ENCODE results near the gene BMP6. TPM values are rescaled to one million over a fixed set of nuclear protein-coding genes. Genes with fewer than 3 reads are reported as not detected.

The BMP6 gene
- polyA plus RNA-seq, 2 of the 4 experiments (the other 2 are of a cell fraction) = 8.4 to 23.0 TPM

DNA sequence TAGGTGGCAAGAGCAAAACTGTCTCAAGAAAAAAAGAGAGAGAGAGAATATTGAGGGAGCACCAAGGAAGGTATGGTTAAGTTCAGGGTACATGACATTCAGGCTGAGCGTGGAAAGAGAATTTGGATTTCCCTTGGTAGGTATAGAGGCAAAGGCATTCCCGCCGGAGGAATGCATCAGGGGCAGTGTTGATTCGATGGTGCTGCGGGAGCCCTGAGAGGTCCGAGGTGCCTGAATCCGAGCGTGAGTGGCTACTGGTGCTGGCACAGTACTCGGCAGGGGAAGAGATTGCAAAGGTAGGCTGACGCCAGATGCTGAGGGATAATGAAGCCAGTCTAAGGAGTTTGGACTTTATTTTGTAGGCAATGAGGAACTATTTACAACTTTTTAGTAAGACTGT, 20.0 kb downstream of the BMP6 start:
- POLR2A ChIA-PET = no interaction called here
- no peak overlapping the region for H3K27ac ChIP-seq
- WGBS (ENCODE audit: missing lambda C conversion rate) = 96% methylated on average over 10 of the region's 10 CpGs
- DNase-seq (ENCODE audit: low read depth in 1 of 2, low spot score in 1 of 2) = no peak
- CTCF ChIA-PET = no interaction called here
- no peak for ATAC-seq
- no peaks in the 10 kb centered on the region for H3K4me1 ChIP-seq
- no peak for FAIRE-seq
- H3K9me3 ChIP-seq = no peaks in the 10 kb centered on the region
- TF ChIP-seq ZSCAN20 (CRISPR knock-in tag; IDR thresholded peaks at IDR 0.05) = no peak
- TF ChIP-seq EP300 (IDR thresholded peaks at IDR 0.05) = no peak
- TF ChIP-seq CHD4 (IDR thresholded peaks at IDR 0.05; ENCODE audit: borderline replicate concordance) = no peak
- TF ChIP-seq KDM1A (IDR thresholded peaks at IDR 0.05; ENCODE audit: low read depth) = no peak
- TF ChIP-seq, protein P1, sequence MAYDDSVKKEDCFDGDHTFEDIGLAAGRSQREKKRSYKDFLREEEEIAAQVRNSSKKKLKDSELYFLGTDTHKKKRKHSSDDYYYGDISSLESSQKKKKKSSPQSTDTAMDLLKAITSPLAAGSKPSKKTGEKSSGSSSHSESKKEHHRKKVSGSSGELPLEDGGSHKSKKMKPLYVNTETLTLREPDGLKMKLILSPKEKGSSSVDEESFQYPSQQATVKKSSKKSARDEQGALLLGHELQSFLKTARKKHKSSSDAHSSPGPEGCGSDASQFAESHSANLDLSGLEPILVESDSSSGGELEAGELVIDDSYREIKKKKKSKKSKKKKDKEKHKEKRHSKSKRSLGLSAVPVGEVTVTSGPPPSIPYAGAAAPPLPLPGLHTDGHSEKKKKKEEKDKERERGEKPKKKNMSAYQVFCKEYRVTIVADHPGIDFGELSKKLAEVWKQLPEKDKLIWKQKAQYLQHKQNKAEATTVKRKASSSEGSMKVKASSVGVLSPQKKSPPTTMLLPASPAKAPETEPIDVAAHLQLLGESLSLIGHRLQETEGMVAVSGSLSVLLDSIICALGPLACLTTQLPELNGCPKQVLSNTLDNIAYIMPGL (CRISPR knock-in tag; IDR thresholded peaks at IDR 0.05; ENCODE audit: borderline replicate concordance) = no peak
- TF ChIP-seq POLR2A (IDR thresholded peaks at IDR 0.05; ENCODE audit: low read length) = no peak
- TF ChIP-seq, protein P2, sequence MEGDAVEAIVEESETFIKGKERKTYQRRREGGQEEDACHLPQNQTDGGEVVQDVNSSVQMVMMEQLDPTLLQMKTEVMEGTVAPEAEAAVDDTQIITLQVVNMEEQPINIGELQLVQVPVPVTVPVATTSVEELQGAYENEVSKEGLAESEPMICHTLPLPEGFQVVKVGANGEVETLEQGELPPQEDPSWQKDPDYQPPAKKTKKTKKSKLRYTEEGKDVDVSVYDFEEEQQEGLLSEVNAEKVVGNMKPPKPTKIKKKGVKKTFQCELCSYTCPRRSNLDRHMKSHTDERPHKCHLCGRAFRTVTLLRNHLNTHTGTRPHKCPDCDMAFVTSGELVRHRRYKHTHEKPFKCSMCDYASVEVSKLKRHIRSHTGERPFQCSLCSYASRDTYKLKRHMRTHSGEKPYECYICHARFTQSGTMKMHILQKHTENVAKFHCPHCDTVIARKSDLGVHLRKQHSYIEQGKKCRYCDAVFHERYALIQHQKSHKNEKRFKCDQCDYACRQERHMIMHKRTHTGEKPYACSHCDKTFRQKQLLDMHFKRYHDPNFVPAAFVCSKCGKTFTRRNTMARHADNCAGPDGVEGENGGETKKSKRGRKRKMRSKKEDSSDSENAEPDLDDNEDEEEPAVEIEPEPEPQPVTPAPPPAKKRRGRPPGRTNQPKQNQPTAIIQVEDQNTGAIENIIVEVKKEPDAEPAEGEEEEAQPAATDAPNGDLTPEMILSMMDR (IDR thresholded peaks at IDR 0.05) = no peak
- TF ChIP-seq, protein P3, sequence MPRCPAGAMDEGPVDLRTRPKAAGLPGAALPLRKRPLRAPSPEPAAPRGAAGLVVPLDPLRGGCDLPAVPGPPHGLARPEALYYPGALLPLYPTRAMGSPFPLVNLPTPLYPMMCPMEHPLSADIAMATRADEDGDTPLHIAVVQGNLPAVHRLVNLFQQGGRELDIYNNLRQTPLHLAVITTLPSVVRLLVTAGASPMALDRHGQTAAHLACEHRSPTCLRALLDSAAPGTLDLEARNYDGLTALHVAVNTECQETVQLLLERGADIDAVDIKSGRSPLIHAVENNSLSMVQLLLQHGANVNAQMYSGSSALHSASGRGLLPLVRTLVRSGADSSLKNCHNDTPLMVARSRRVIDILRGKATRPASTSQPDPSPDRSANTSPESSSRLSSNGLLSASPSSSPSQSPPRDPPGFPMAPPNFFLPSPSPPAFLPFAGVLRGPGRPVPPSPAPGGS (IDR thresholded peaks at IDR 0.05) = no peak
- no peak for TF ChIP-seq RCOR1 (IDR thresholded peaks at IDR 0.05; ENCODE audit: low read depth, low read length)
- TF ChIP-seq, protein P4, sequence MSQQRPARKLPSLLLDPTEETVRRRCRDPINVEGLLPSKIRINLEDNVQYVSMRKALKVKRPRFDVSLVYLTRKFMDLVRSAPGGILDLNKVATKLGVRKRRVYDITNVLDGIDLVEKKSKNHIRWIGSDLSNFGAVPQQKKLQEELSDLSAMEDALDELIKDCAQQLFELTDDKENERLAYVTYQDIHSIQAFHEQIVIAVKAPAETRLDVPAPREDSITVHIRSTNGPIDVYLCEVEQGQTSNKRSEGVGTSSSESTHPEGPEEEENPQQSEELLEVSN (IDR thresholded peaks at IDR 0.05; ENCODE audit: borderline replicate concordance, low read depth) = no peak
- TF ChIP-seq SREBF2 (IDR thresholded peaks at IDR 0.05) = no peak
- TF ChIP-seq FOSL2 (IDR thresholded peaks at IDR 0.05) = no peak
- no peak for TF ChIP-seq FOSL2 (CRISPR knock-in tag; IDR thresholded peaks at IDR 0.05)
- TF ChIP-seq MAFK (IDR thresholded peaks at IDR 0.05; ENCODE audit: partially characterized antibody) = no peak
- TF ChIP-seq, protein P5, sequence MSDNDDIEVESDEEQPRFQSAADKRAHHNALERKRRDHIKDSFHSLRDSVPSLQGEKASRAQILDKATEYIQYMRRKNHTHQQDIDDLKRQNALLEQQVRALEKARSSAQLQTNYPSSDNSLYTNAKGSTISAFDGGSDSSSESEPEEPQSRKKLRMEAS (IDR thresholded peaks at IDR 0.05) = no peak
- no peak overlapping the region for H3K4me3 ChIP-seq
- H3K4me2 ChIP-seq = no peak overlapping the region

DNA sequence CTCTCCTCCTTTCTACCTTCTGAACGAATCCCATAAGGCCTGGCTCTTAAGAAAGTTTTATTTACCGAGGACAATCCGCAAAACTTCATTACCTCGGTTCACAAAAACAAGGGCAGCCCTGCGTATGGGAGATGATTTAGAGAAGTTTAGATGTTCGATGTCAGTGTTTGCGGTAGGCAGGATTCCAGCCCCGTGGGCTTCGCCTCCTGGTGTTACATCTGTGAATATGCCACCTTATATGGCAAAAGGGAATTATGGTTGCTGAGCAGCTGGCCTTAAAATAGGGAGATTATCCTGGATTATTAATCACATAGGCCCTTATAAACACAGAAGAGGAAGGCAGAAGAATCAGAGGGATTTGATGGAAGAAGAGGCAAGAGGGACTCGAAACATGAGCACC, 21.1 kb downstream of the BMP6 start:
- no peaks in the 10 kb centered on the region for H3K9me3 ChIP-seq
- DNase-seq (ENCODE audit: low read depth in 1 of 2, low spot score in 1 of 2) (no peak), FAIRE-seq (no peak), ATAC-seq (no peak)
- H3K4me3 ChIP-seq = no peak overlapping the region
- no peak overlapping the region for H3K4me2 ChIP-seq
- no peak for TF ChIP-seq TP53 (CRISPR knock-in tag; IDR thresholded peaks at IDR 0.05)
- H3K4me1 ChIP-seq = no peaks in the 10 kb centered on the region
- POLR2A ChIA-PET = no interaction called here
- CTCF ChIA-PET = interaction anchor here (0.8 to 1.2 kb wide), 2 partner anchors 40 to 238 kb away, joined by 3 to 4 read pairs; no protein-coding TSS in a partner anchor
- 92% methylated on average over 10 of the region's 10 CpGs for WGBS (ENCODE audit: missing lambda C conversion rate)
- no peak overlapping the region for H3K27ac ChIP-seq

DNA sequence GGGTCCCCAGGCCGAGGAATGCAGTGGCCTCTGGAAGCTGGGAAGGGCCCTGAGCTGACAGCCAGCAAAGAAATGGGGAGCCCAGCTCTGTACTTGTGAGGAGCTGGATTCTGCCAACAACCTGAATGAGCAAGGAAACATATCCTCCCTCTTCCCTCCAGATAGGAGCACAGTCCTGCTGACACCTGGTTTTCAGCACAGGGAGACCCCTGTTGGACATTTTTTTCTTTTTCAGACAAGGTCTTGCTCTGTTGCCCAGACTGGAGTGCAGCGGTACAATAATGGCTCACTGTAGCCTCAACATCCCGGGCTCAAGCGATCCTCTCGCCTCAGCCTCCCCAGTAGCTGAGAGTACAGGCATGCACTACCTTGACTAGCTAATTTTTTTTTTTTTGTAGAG, 21.5 kb downstream of the BMP6 start:
- Histone ChIP-seq H3K4me3 (no peak overlapping the region), H3K9me3 (no peaks in the 10 kb centered on the region), H3K4me1 (no peaks in the 10 kb centered on the region), H3K27ac (no peak overlapping the region), H3K4me2 (no peak overlapping the region)
- ChIA-PET POLR2A (no interaction called here), CTCF (interaction anchor here (0.8 to 1.2 kb wide), 3 partner anchors 12 to 238 kb away, joined by 3 to 4 read pairs (median 3); no protein-coding TSS in a partner anchor)
- TF ChIP-seq HOXB13 (CRISPR knock-in tag; IDR thresholded peaks at IDR 0.05; ENCODE audit: low read depth) (no peak), PHF8 (IDR thresholded peaks at IDR 0.05; ENCODE audit: borderline replicate concordance, low read depth) (no peak)
- TF ChIP-seq, protein P6, sequence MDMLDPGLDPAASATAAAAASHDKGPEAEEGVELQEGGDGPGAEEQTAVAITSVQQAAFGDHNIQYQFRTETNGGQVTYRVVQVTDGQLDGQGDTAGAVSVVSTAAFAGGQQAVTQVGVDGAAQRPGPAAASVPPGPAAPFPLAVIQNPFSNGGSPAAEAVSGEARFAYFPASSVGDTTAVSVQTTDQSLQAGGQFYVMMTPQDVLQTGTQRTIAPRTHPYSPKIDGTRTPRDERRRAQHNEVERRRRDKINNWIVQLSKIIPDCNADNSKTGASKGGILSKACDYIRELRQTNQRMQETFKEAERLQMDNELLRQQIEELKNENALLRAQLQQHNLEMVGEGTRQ (IDR thresholded peaks at IDR 0.05) = no peak
- DNase-seq (ENCODE audit: low read depth in 1 of 2, low spot score in 1 of 2) (no peak), FAIRE-seq (no peak), ATAC-seq (peak in 1 of 2 experiments; percentile 36; a peak in 1 of 6 replicates)
- WGBS (ENCODE audit: missing lambda C conversion rate) = 78% methylated on average over 5 of the region's 5 CpGs
